Kidney tubule cell (primary cell): ENCODE results near the gene SKIL.

Experiments used
- DNase-seq: peaks from one replicate; pipeline ENCODE4 v3.0.0-alpha.2; 2018; ENCODE audit warnings: low spot score

The SKIL gene

GRCh38 chr3:170437696-170438407 lies 80.3 kb downstream of the SKIL start:
- DNase-seq = peak; percentile 20

- DNase-seq = no peak
Measured at GRCh38 chr3:170438836-170439235, 81.3 kb downstream of the SKIL start.

- peak; percentile 74 for DNase-seq
Measured at GRCh38 chr3:170440344-170440743, 82.8 kb downstream of the SKIL start.

- DNase-seq = no peak
Measured at GRCh38 chr3:170441412-170441811, 83.9 kb downstream of the SKIL start.

- no peak for DNase-seq
Measured at GRCh38 chr3:170442947-170443346, 85.4 kb downstream of the SKIL start.

GRCh38 chr3:170443457-170443856 lies 85.9 kb downstream of the SKIL start:
- no peak for DNase-seq
